ENCODE measurements around the gene PMPCA. TPM values are rescaled to one million over a fixed set of nuclear protein-coding genes. Genes with fewer than 3 reads are reported as not detected.
A peak's percentile ranks its signal among the peaks of the same experiment; 100 is the strongest.

PMPCA gene
- total and polyA plus RNA-seq, 2 of the 13 experiments (the other 11 are each of a cell fraction or from before 2014, with no cell fraction given): 70.2 to 88.4 TPM

GRCh38 chr9:136363106-136363948 lies 47.1 kb upstream of the PMPCA start, which contains the start of gene DNLZ (continued):
- TF ChIP-seq IKZF4 (CRISPR knock-in tag; IDR thresholded peaks at IDR 0.05; ENCODE audit: borderline replicate concordance, low read depth, not compliant biosample characterization) (peak; percentile 58), ZNF121 (CRISPR knock-in tag; IDR thresholded peaks at IDR 0.05) (0 out of 2 replicates have a peak, but pooled peaks have one; percentile 35), NFKB2 (CRISPR knock-in tag; IDR thresholded peaks at IDR 0.05; ENCODE audit: borderline replicate concordance) (peak; percentile 79; the same call in 1 of the 2 replicates), ZNF274 (CRISPR knock-in tag; IDR thresholded peaks at IDR 0.05) (peak; percentile 57; the same call in 1 of the 2 replicates), NR2C2 (CRISPR knock-in tag; IDR thresholded peaks at IDR 0.05; ENCODE audit: borderline replicate concordance) (peak; percentile 96), THRA (CRISPR knock-in tag; IDR thresholded peaks at IDR 0.05; ENCODE audit: borderline replicate concordance) (peak; percentile 66; the same call in 1 of the 2 replicates), SNRNP70 (IDR thresholded peaks at IDR 0.05; ENCODE audit: low read depth, low read length) (no peak), ZBTB49 (CRISPR knock-in tag; IDR thresholded peaks at IDR 0.05; ENCODE audit: borderline replicate concordance) (no peak), MAX (IDR thresholded peaks at IDR 0.05) (peak; percentile 100), SALL1 (CRISPR knock-in tag; IDR thresholded peaks at IDR 0.05) (peak; percentile 91), EED (CRISPR knock-in tag; IDR thresholded peaks at IDR 0.05) (no peak), NAIF1 (CRISPR knock-in tag; IDR thresholded peaks at IDR 0.05; ENCODE audit: borderline replicate concordance) (no peak), GATA4 (IDR thresholded peaks at IDR 0.05; ENCODE audit: borderline replicate concordance, low read depth) (no peak), KDM2A (CRISPR knock-in tag; IDR thresholded peaks at IDR 0.05; ENCODE audit: borderline replicate concordance, low read depth) (peak; percentile 98), POLR2A (IDR thresholded peaks at IDR 0.05; ENCODE audit: insufficient read depth in 1 of 2, low read depth in 2 of 2, low read length in 2 of 2) (peak in 1 of 2 experiments; percentile 72; a peak in 2 of 4 replicates), CAMTA2 (CRISPR knock-in tag; IDR thresholded peaks at IDR 0.05; ENCODE audit: borderline replicate concordance) (no peak), TMF1 (CRISPR knock-in tag; IDR thresholded peaks at IDR 0.05; ENCODE audit: low read depth) (0 out of 2 replicates have a peak, but pooled peaks have one; percentile 80)
- TF ChIP-seq, protein P1, sequence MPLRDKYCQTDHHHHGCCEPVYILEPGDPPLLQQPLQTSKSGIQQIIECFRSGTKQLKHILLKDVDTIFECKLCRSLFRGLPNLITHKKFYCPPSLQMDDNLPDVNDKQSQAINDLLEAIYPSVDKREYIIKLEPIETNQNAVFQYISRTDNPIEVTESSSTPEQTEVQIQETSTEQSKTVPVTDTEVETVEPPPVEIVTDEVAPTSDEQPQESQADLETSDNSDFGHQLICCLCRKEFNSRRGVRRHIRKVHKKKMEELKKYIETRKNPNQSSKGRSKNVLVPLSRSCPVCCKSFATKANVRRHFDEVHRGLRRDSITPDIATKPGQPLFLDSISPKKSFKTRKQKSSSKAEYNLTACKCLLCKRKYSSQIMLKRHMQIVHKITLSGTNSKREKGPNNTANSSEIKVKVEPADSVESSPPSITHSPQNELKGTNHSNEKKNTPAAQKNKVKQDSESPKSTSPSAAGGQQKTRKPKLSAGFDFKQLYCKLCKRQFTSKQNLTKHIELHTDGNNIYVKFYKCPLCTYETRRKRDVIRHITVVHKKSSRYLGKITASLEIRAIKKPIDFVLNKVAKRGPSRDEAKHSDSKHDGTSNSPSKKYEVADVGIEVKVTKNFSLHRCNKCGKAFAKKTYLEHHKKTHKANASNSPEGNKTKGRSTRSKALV (CRISPR knock-in tag; IDR thresholded peaks at IDR 0.05): peak; percentile 68; the same call in 1 of the 2 replicates
- TF ChIP-seq, protein P2, sequence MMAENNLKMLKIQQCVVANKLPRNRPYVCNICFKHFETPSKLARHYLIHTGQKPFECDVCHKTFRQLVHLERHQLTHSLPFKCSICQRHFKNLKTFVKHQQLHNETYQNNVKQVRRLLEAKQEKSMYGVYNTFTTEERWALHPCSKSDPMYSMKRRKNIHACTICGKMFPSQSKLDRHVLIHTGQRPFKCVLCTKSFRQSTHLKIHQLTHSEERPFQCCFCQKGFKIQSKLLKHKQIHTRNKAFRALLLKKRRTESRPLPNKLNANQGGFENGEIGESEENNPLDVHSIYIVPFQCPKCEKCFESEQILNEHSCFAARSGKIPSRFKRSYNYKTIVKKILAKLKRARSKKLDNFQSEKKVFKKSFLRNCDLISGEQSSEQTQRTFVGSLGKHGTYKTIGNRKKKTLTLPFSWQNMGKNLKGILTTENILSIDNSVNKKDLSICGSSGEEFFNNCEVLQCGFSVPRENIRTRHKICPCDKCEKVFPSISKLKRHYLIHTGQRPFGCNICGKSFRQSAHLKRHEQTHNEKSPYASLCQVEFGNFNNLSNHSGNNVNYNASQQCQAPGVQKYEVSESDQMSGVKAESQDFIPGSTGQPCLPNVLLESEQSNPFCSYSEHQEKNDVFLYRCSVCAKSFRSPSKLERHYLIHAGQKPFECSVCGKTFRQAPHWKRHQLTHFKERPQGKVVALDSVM (CRISPR knock-in tag; IDR thresholded peaks at IDR 0.05): 0 out of 2 replicates have a peak, but pooled peaks have one; percentile 14

Data from HepG2 (cell line).